Memory B cell (primary cell): ENCODE results near the gene RPTOR.
"Not testable (repeated sequence)": the region's sequence is repeated elsewhere in the genome, so short reads cannot be mapped to it uniquely, and the experiment has no call there.

ENCODE experiments used
- ATAC-seq: fragments of 150-1000 bp; cut with Tn5 transposase; 2 replicates; pipeline ENCODE4 v1.10.0; 2021; ENCODE audit warnings: low read depth, mild to moderate bottlenecking, moderate library complexity
- DNase-seq, 2 donors: peaks; one replicate each; pipeline ENCODE4 v3.0.0; 2022; ENCODE audit warnings: low spot score in 2 of 2
- H3K27ac Mint-ChIP-seq: one replicate; pipeline ENCODE4 v1.8.0; 2022; ENCODE audit warnings: mild to moderate bottlenecking, moderate library complexity, mixed read lengths
- H3K27me3 Mint-ChIP-seq: one replicate; pipeline ENCODE4 v1.8.0; 2022; ENCODE audit warnings: mixed read lengths
- H3K36me3 Mint-ChIP-seq: one replicate; pipeline ENCODE4 v1.8.0; 2022; ENCODE audit warnings: mild to moderate bottlenecking, mixed read lengths
- H3K4me1 Mint-ChIP-seq: one replicate; pipeline ENCODE4 v1.8.0; 2022; ENCODE audit warnings: mixed read lengths
- H3K4me3 Mint-ChIP-seq: one replicate; pipeline ENCODE4 v1.8.0; 2022; ENCODE audit warnings: mild to moderate bottlenecking, moderate library complexity, mixed read lengths
- H3K9me3 Mint-ChIP-seq: one replicate; pipeline ENCODE4 v1.8.0; 2022; ENCODE audit warnings: mixed read lengths

RPTOR gene

GRCh38 chr17:80812362-80813088 lies 267.9 kb downstream of the RPTOR start:
- H3K4me1 Mint-ChIP-seq, result peaks cover 18% of the 10 kb centered on the region
- DNase-seq (no peak), ATAC-seq (no peak)
- H3K4me3 Mint-ChIP-seq, result no peak overlapping the region
- peak overlapping the region; percentile 77 for H3K27ac Mint-ChIP-seq
- H3K36me3 Mint-ChIP-seq, result peaks cover 17% of the 10 kb centered on the region
- no peaks in the 10 kb centered on the region for H3K27me3 Mint-ChIP-seq
- H3K9me3 Mint-ChIP-seq, result peaks cover 1% of the 10 kb centered on the region

- Mint-ChIP-seq H3K27ac (no peak overlapping the region), H3K4me3 (no peak overlapping the region), H3K36me3 (peaks cover 17% of the 10 kb centered on the region), H3K4me1 (peaks cover 20% of the 10 kb centered on the region), H3K27me3 (no peaks in the 10 kb centered on the region), H3K9me3 (no peaks in the 10 kb centered on the region)
- DNase-seq, result no peak
- ATAC-seq, result no peak
Measured at GRCh38 chr17:80813318-80813717, 268.7 kb downstream of the RPTOR start.

- Mint-ChIP-seq H3K4me1 (peaks cover 21% of the 10 kb centered on the region), H3K36me3 (peaks cover 13% of the 10 kb centered on the region), H3K9me3 (no peaks in the 10 kb centered on the region), H3K4me3 (no peak overlapping the region), H3K27me3 (no peaks in the 10 kb centered on the region), H3K27ac (no peak overlapping the region)
- ATAC-seq, result no peak
- DNase-seq, result no peak
Measured at GRCh38 chr17:80814491-80814890, 269.9 kb downstream of the RPTOR start.

GRCh38 chr17:80815151-80815681 lies 270.6 kb downstream of the RPTOR start:
- DNase-seq (no peak), ATAC-seq (no peak)
- Mint-ChIP-seq H3K27me3 (no peaks in the 10 kb centered on the region), H3K36me3 (peaks cover 13% of the 10 kb centered on the region), H3K27ac (no peak overlapping the region), H3K9me3 (no peaks in the 10 kb centered on the region), H3K4me1 (peaks cover 22% of the 10 kb centered on the region), H3K4me3 (no peak overlapping the region)

- Mint-ChIP-seq H3K36me3 (peaks cover 13% of the 10 kb centered on the region), H3K4me1 (peaks cover 22% of the 10 kb centered on the region)
- DNase-seq, H3K27me3 Mint-ChIP-seq, H3K27ac Mint-ChIP-seq, ATAC-seq, H3K9me3 Mint-ChIP-seq, H3K4me3 Mint-ChIP-seq: not testable (repeated sequence)
Measured at GRCh38 chr17:80815718-80816117, 271.1 kb downstream of the RPTOR start.

GRCh38 chr17:80816241-80817103 lies 271.8 kb downstream of the RPTOR start:
- DNase-seq (no peak), ATAC-seq (no peak)
- peaks cover 13% of the 10 kb centered on the region for H3K36me3 Mint-ChIP-seq
- no peak overlapping the region for H3K27ac Mint-ChIP-seq
- no peak overlapping the region for H3K4me3 Mint-ChIP-seq
- peaks cover 18% of the 10 kb centered on the region for H3K4me1 Mint-ChIP-seq
- H3K27me3 Mint-ChIP-seq, result no peaks in the 10 kb centered on the region
- H3K9me3 Mint-ChIP-seq, result no peaks in the 10 kb centered on the region

- no peak for ATAC-seq
- no peaks in the 10 kb centered on the region for H3K27me3 Mint-ChIP-seq
- DNase-seq, result no peak
- H3K4me3 Mint-ChIP-seq, result no peak overlapping the region
- no peaks in the 10 kb centered on the region for H3K9me3 Mint-ChIP-seq
- H3K4me1 Mint-ChIP-seq, result peaks cover 13% of the 10 kb centered on the region
- H3K27ac Mint-ChIP-seq, result peak overlapping the region; percentile 49
- H3K36me3 Mint-ChIP-seq, result peaks cover 18% of the 10 kb centered on the region
Measured at GRCh38 chr17:80817321-80817845, 272.7 kb downstream of the RPTOR start.

GRCh38 chr17:80817861-80818260 lies 273.2 kb downstream of the RPTOR start:
- Mint-ChIP-seq H3K27ac (peak overlapping the region; percentile 49), H3K36me3 (peaks cover 20% of the 10 kb centered on the region), H3K27me3 (no peaks in the 10 kb centered on the region), H3K4me1 (peaks cover 13% of the 10 kb centered on the region), H3K4me3 (no peak overlapping the region), H3K9me3 (no peaks in the 10 kb centered on the region)
- DNase-seq, result no peak
- ATAC-seq, result no peak

GRCh38 chr17:80818871-80819270 lies 274.2 kb downstream of the RPTOR start:
- no peak for DNase-seq
- no peaks in the 10 kb centered on the region for H3K9me3 Mint-ChIP-seq
- ATAC-seq, result no peak
- peaks cover 12% of the 10 kb centered on the region for H3K4me1 Mint-ChIP-seq
- H3K36me3 Mint-ChIP-seq, result peaks cover 20% of the 10 kb centered on the region
- H3K27ac Mint-ChIP-seq, result no peak overlapping the region
- H3K4me3 Mint-ChIP-seq, result no peak overlapping the region
- no peaks in the 10 kb centered on the region for H3K27me3 Mint-ChIP-seq

- no peak overlapping the region for H3K27ac Mint-ChIP-seq
- H3K36me3 Mint-ChIP-seq, result peaks cover 20% of the 10 kb centered on the region
- H3K4me3 Mint-ChIP-seq, result no peak overlapping the region
- H3K27me3 Mint-ChIP-seq, result no peaks in the 10 kb centered on the region
- ATAC-seq (no peak), DNase-seq (no peak)
- no peaks in the 10 kb centered on the region for H3K9me3 Mint-ChIP-seq
- H3K4me1 Mint-ChIP-seq, result peaks cover 11% of the 10 kb centered on the region
Measured at GRCh38 chr17:80819422-80820164, 275.0 kb downstream of the RPTOR start.

- no peak for DNase-seq
- Mint-ChIP-seq H3K27ac (no peak overlapping the region), H3K36me3 (peaks cover 18% of the 10 kb centered on the region), H3K27me3 (no peaks in the 10 kb centered on the region), H3K4me1 (peaks cover 8% of the 10 kb centered on the region), H3K9me3 (no peaks in the 10 kb centered on the region), H3K4me3 (no peak overlapping the region)
- no peak for ATAC-seq
Measured at GRCh38 chr17:80820331-80820730, 275.7 kb downstream of the RPTOR start.

- H3K4me3 Mint-ChIP-seq, result no peak overlapping the region
- peaks cover 21% of the 10 kb centered on the region for H3K36me3 Mint-ChIP-seq
- no peaks in the 10 kb centered on the region for H3K27me3 Mint-ChIP-seq
- DNase-seq, result no peak
- no peak overlapping the region for H3K27ac Mint-ChIP-seq
- no peak for ATAC-seq
- H3K9me3 Mint-ChIP-seq, result no peaks in the 10 kb centered on the region
- H3K4me1 Mint-ChIP-seq, result peaks cover 8% of the 10 kb centered on the region
Measured at GRCh38 chr17:80821546-80821945, 276.9 kb downstream of the RPTOR start.

- no peaks in the 10 kb centered on the region for H3K27me3 Mint-ChIP-seq
- no peak overlapping the region for H3K27ac Mint-ChIP-seq
- ATAC-seq (no peak), DNase-seq (no peak)
- no peak overlapping the region for H3K4me3 Mint-ChIP-seq
- no peaks in the 10 kb centered on the region for H3K9me3 Mint-ChIP-seq
- H3K36me3 Mint-ChIP-seq, result peaks cover 20% of the 10 kb centered on the region
- H3K4me1 Mint-ChIP-seq, result peaks cover 8% of the 10 kb centered on the region
Measured at GRCh38 chr17:80822021-80822699, 277.5 kb downstream of the RPTOR start.
